ENCODE results near the gene IFT20. TPM values are rescaled to one million over a fixed set of nuclear protein-coding genes. Genes with fewer than 3 reads are reported as not detected.
"Not testable (repeated sequence)": the region's sequence is repeated elsewhere in the genome, so short reads cannot be mapped to it uniquely, and the experiment has no call there.

The IFT20 gene
- total RNA-seq, 5 donors from 2014 or later (not counting 1 experiment from before 2014, with no cell fraction given), result 29.3 to 55.4 (median 33.8) TPM

- ATAC-seq (replicated peaks in 1 of 4) (no peak), DNase-seq (no peak)
- Mint-ChIP-seq H3K4me1 (no peaks in the 10 kb centered on the region), H3K4me3 (no peak overlapping the region), H3K36me3 (no peaks in the 10 kb centered on the region), H3K9me3 (no peaks in the 10 kb centered on the region), H3K27me3 (peaks cover 12 to 35% of the 10 kb centered on the region in 2 donors), H3K27ac (no peak overlapping the region)
- CTCF ChIA-PET, result interaction anchor here in 1 of 2 donors (1.4 kb wide), 1 partner anchor 55 kb away, joined by 3 read pairs; no protein-coding TSS in a partner anchor
- Histone ChIP-seq H3K9me3 (no peaks in the 10 kb centered on the region), H3K27me3 (replicated peaks in 1 of 2; ENCODE audit: control insufficient read depth in 2 of 2, extremely low read depth in 1 of 2, insufficient read depth in 2 of 2, low read length in 1 of 2) (peaks cover 7 to 18% of the 10 kb centered on the region in 2 experiments), H3K36me3 (ENCODE audit: control insufficient read depth in 2 of 2, extremely low read depth in 1 of 2, insufficient read depth in 1 of 2, low read length in 1 of 2) (no peaks in the 10 kb centered on the region), H3K4me1 (ENCODE audit: control insufficient read depth in 1 of 2, extremely low read depth in 1 of 2, insufficient read depth in 2 of 2, low read length in 2 of 2) (no peaks in the 10 kb centered on the region), H3K4me3 (ENCODE audit: control insufficient read depth in 1 of 2, extremely low read depth in 1 of 2, low read length in 1 of 2) (no peak overlapping the region), H3K27ac (ENCODE audit: low read length) (no peak overlapping the region)
- WGBS (ENCODE audit: insufficient coverage), result 53% methylated on average over 38 of the region's 38 CpGs
- POLR2A ChIA-PET, result no interaction called here
Observed at GRCh38 chr17:28306954-28307401, 28.3 kb downstream of the IFT20 start.

GRCh38 chr17:28298449-28298848 is 36.8 kb downstream of the IFT20 start:
- CTCF ChIA-PET, result no interaction called here

GRCh38 chr17:28295677-28296578 is 39.3 kb downstream of the IFT20 start:
- Mint-ChIP-seq H3K27me3 (peaks cover 12 to 17% of the 10 kb centered on the region in 2 donors), H3K27ac (no peak overlapping the region), H3K4me1 (no peaks in the 10 kb centered on the region), H3K4me3 (no peak overlapping the region), H3K9me3 (no peaks in the 10 kb centered on the region), H3K36me3 (no peaks in the 10 kb centered on the region)
- CTCF ChIA-PET, result no interaction called here
- Histone ChIP-seq H3K27ac (ENCODE audit: low read length) (no peak overlapping the region), H3K9me3 (no peaks in the 10 kb centered on the region), H3K4me1 (ENCODE audit: control insufficient read depth in 1 of 2, extremely low read depth in 1 of 2, insufficient read depth in 2 of 2, low read length in 2 of 2) (no peaks in the 10 kb centered on the region), H3K27me3 (replicated peaks in 1 of 2; ENCODE audit: control insufficient read depth in 2 of 2, extremely low read depth in 1 of 2, insufficient read depth in 2 of 2, low read length in 1 of 2) (peaks cover 0 to 11% of the 10 kb centered on the region in 2 experiments), H3K4me3 (ENCODE audit: control insufficient read depth in 1 of 2, extremely low read depth in 1 of 2, low read length in 1 of 2) (no peak overlapping the region), H3K36me3 (ENCODE audit: control insufficient read depth in 2 of 2, extremely low read depth in 1 of 2, insufficient read depth in 1 of 2, low read length in 1 of 2) (no peaks in the 10 kb centered on the region)
- POLR2A ChIA-PET, result no interaction called here
- DNase-seq (no peak), ATAC-seq (replicated peaks in 1 of 4) (no peak)
- 56% methylated on average over 2 of the region's 3 CpGs for WGBS (ENCODE audit: insufficient coverage)

More at GRCh38 chr17:28298449-28298848, 36.8 kb downstream of the IFT20 start:
- DNase-seq (no peak), ATAC-seq (replicated peaks in 1 of 4) (no peak)
- H3K4me1 Mint-ChIP-seq, result no peaks in the 10 kb centered on the region
- H3K4me3 ChIP-seq (ENCODE audit: control insufficient read depth in 1 of 2, extremely low read depth in 1 of 2, low read length in 1 of 2), result no peak overlapping the region
- POLR2A ChIA-PET, result no interaction called here
- no peak overlapping the region for H3K27ac Mint-ChIP-seq
- H3K27ac ChIP-seq (ENCODE audit: low read length), result no peak overlapping the region
- no peaks in the 10 kb centered on the region for H3K4me1 ChIP-seq (ENCODE audit: control insufficient read depth in 1 of 2, extremely low read depth in 1 of 2, insufficient read depth in 2 of 2, low read length in 2 of 2)
- 100% methylated on average over 1 of the region's 3 CpGs for WGBS (ENCODE audit: insufficient coverage)
- peaks cover 0 to 10% of the 10 kb centered on the region in 2 experiments for H3K27me3 ChIP-seq (replicated peaks in 1 of 2; ENCODE audit: control insufficient read depth in 2 of 2, extremely low read depth in 1 of 2, insufficient read depth in 2 of 2, low read length in 1 of 2)
- H3K36me3 ChIP-seq (ENCODE audit: control insufficient read depth in 2 of 2, extremely low read depth in 1 of 2, insufficient read depth in 1 of 2, low read length in 1 of 2), result no peaks in the 10 kb centered on the region
- H3K4me3 Mint-ChIP-seq, result no peak overlapping the region
- H3K36me3 Mint-ChIP-seq, result no peaks in the 10 kb centered on the region
- H3K9me3 Mint-ChIP-seq, result no peaks in the 10 kb centered on the region
- no peaks in the 10 kb centered on the region for H3K9me3 ChIP-seq
- peaks cover 7 to 9% of the 10 kb centered on the region in 2 donors for H3K27me3 Mint-ChIP-seq

- ATAC-seq (replicated peaks in 1 of 4) (no peak), DNase-seq (no peak)
- no peaks in the 10 kb centered on the region for H3K4me1 ChIP-seq (ENCODE audit: control insufficient read depth in 1 of 2, extremely low read depth in 1 of 2, insufficient read depth in 2 of 2, low read length in 2 of 2)
- peaks cover 12 to 21% of the 10 kb centered on the region in 2 donors for H3K27me3 Mint-ChIP-seq
- H3K27ac ChIP-seq (ENCODE audit: low read length), result no peak overlapping the region
- H3K4me3 ChIP-seq (ENCODE audit: control insufficient read depth in 1 of 2, extremely low read depth in 1 of 2, low read length in 1 of 2), result no peak overlapping the region
- H3K36me3 ChIP-seq (ENCODE audit: control insufficient read depth in 2 of 2, extremely low read depth in 1 of 2, insufficient read depth in 1 of 2, low read length in 1 of 2), result no peaks in the 10 kb centered on the region
- no CpG with 5 or more reads among the region's 6 CpGs for WGBS (ENCODE audit: insufficient coverage)
- no peak overlapping the region for H3K4me3 Mint-ChIP-seq
- no peaks in the 10 kb centered on the region for H3K9me3 Mint-ChIP-seq
- POLR2A ChIA-PET, result interaction anchor here (0.6 kb wide), 2 partner anchors 42 to 210 kb away, joined by 3 read pairs; partner anchors contain the start of gene TNFAIP1 (in 1 of the 2)
- no peak overlapping the region for H3K27ac Mint-ChIP-seq
- H3K4me1 Mint-ChIP-seq, result no peaks in the 10 kb centered on the region
- peaks cover 0 to 14% of the 10 kb centered on the region in 2 experiments for H3K27me3 ChIP-seq (replicated peaks in 1 of 2; ENCODE audit: control insufficient read depth in 2 of 2, extremely low read depth in 1 of 2, insufficient read depth in 2 of 2, low read length in 1 of 2)
- no peaks in the 10 kb centered on the region for H3K36me3 Mint-ChIP-seq
- CTCF ChIA-PET, result interaction anchor here (0.6 to 1.0 kb wide), 2 partner anchors 9 to 10 kb away, joined by 3 to 4 read pairs; no protein-coding TSS in a partner anchor
- no peaks in the 10 kb centered on the region for H3K9me3 ChIP-seq
Observed at GRCh38 chr17:28293994-28294393, 41.3 kb downstream of the IFT20 start.

- CTCF ChIA-PET; DNase-seq; H3K36me3 Mint-ChIP-seq; H3K4me3 Mint-ChIP-seq; H3K36me3 ChIP-seq (ENCODE audit: control insufficient read depth in 2 of 2, extremely low read depth in 1 of 2, insufficient read depth in 1 of 2, low read length in 1 of 2); ATAC-seq (replicated peaks in 1 of 4); H3K27ac Mint-ChIP-seq; H3K4me3 ChIP-seq (ENCODE audit: control insufficient read depth in 1 of 2, extremely low read depth in 1 of 2, low read length in 1 of 2); H3K4me1 ChIP-seq (ENCODE audit: control insufficient read depth in 1 of 2, extremely low read depth in 1 of 2, insufficient read depth in 2 of 2, low read length in 2 of 2); H3K4me1 Mint-ChIP-seq; H3K27ac ChIP-seq (ENCODE audit: low read length); H3K9me3 Mint-ChIP-seq; POLR2A ChIA-PET; H3K9me3 ChIP-seq: not testable (repeated sequence)
- H3K27me3 Mint-ChIP-seq, result peaks cover 12 to 21% of the 10 kb centered on the region in 2 donors
- H3K27me3 ChIP-seq (replicated peaks in 1 of 2; ENCODE audit: control insufficient read depth in 2 of 2, extremely low read depth in 1 of 2, insufficient read depth in 2 of 2, low read length in 1 of 2), result peaks cover 0 to 14% of the 10 kb centered on the region in 2 experiments
- 100% methylated on average over 1 of the region's 12 CpGs for WGBS (ENCODE audit: insufficient coverage)
Observed at GRCh38 chr17:28292878-28293277, 42.4 kb downstream of the IFT20 start.

- H3K27me3 Mint-ChIP-seq, result peaks cover 12 to 21% of the 10 kb centered on the region in 2 donors
- no peak overlapping the region for H3K27ac ChIP-seq (ENCODE audit: low read length)
Observed at GRCh38 chr17:28291780-28292330, 43.4 kb downstream of the IFT20 start.

More at GRCh38 chr17:28291780-28292330, 43.4 kb downstream of the IFT20 start:
- ATAC-seq (replicated peaks in 1 of 4) (no peak), DNase-seq (no peak)
- POLR2A ChIA-PET, result no interaction called here
- no peaks in the 10 kb centered on the region for H3K36me3 Mint-ChIP-seq
- Histone ChIP-seq H3K4me3 (ENCODE audit: control insufficient read depth in 1 of 2, extremely low read depth in 1 of 2, low read length in 1 of 2) (no peak overlapping the region), H3K4me1 (ENCODE audit: control insufficient read depth in 1 of 2, extremely low read depth in 1 of 2, insufficient read depth in 2 of 2, low read length in 2 of 2) (no peaks in the 10 kb centered on the region), H3K9me3 (no peaks in the 10 kb centered on the region), H3K27me3 (replicated peaks in 1 of 2; ENCODE audit: control insufficient read depth in 2 of 2, extremely low read depth in 1 of 2, insufficient read depth in 2 of 2, low read length in 1 of 2) (peaks cover 0 to 11% of the 10 kb centered on the region in 2 experiments), H3K36me3 (ENCODE audit: control insufficient read depth in 2 of 2, extremely low read depth in 1 of 2, insufficient read depth in 1 of 2, low read length in 1 of 2) (no peaks in the 10 kb centered on the region)
- no peak overlapping the region for H3K27ac Mint-ChIP-seq
- no peaks in the 10 kb centered on the region for H3K4me1 Mint-ChIP-seq
- H3K4me3 Mint-ChIP-seq, result no peak overlapping the region
- CTCF ChIA-PET, result no interaction called here
- WGBS (ENCODE audit: insufficient coverage), result no CpG with 5 or more reads among the region's 1 CpG
- H3K9me3 Mint-ChIP-seq, result no peaks in the 10 kb centered on the region

Measured in T-cell (primary cell).